WERI-Rb-1 (cell line): ENCODE data around the gene KCNJ2.

Source experiments
- DNase-seq: peaks from one replicate; pipeline ENCODE4 v3.0.0-alpha.2; 2020
- H3K27ac ChIP-seq: fragments of 250-450 bp; sonication (Bioruptor Pico); 2 replicates; pipeline ENCODE4 v1.5.1; 2020; ENCODE audit warnings: mild to moderate bottlenecking, moderate library complexity
- H3K27me3 ChIP-seq: fragments of 250-450 bp; sonication (Bioruptor Pico); 2 replicates; pipeline ENCODE4 v1.5.1; 2021; ENCODE audit warnings: mild to moderate bottlenecking, low read depth, moderate library complexity; ENCODE audit not compliant: insufficient read depth, severe bottlenecking
- H3K36me3 ChIP-seq: fragments of 250-450 bp; sonication (Bioruptor Pico); 2 replicates; pipeline ENCODE4 v1.5.1; 2020; ENCODE audit warnings: mild to moderate bottlenecking, moderate library complexity
- H3K4me3 ChIP-seq: 2 replicates; pipeline ENCODE4 v1.5.1; 2011; ENCODE audit warnings: low read depth, mild to moderate bottlenecking, control low read depth, low read length
- H3K9me3 ChIP-seq: fragments of 250-450 bp; sonication (Bioruptor Pico); 2 replicates; pipeline ENCODE4 v1.5.1; 2021; ENCODE audit warnings: mild to moderate bottlenecking, moderate library complexity; ENCODE audit not compliant: severe bottlenecking
- CTCF ChIP-seq: IDR thresholded peaks from 2 replicates; pipeline ENCODE4 v1.5.1; 2011; ENCODE audit warnings: low read depth, mild to moderate bottlenecking, control low read depth, inconsistent platforms, low read length

KCNJ2 gene

DNA sequence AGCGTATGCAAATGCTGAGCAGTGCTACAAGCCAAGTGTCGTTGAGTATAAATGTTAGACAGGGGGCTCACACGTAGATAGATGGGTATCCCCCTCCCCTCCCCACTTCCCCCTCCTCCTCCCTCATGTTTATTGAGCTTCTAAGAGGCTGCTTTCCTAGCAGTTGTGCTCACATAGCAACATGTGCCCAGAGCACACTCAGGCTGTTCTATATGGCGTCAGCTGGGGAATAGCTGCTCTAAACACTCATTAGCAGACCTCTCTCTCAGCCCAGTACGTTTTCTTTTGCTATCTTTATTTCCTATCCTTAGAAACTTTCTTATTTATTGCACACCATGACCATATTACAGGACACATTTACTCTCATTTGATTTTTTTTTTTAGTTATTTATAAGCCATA is 1.8 kb downstream of the KCNJ2 start:
- peak; percentile 39 for DNase-seq
- Histone ChIP-seq H3K4me3 (peak overlapping the region; percentile 87), H3K36me3 (peaks cover 28% of the 10 kb centered on the region), H3K27ac (no peak overlapping the region), H3K9me3 (peaks cover 3% of the 10 kb centered on the region), H3K27me3 (no peaks in the 10 kb centered on the region)
- TF ChIP-seq CTCF = no peak

- Histone ChIP-seq H3K4me3 (no peak overlapping the region), H3K27ac (no peak overlapping the region), H3K36me3 (peaks cover 40% of the 10 kb centered on the region), H3K27me3 (no peaks in the 10 kb centered on the region), H3K9me3 (no peaks in the 10 kb centered on the region)
- DNase-seq = no peak
- TF ChIP-seq CTCF = no peak
Observed at GRCh38 chr17:70172449-70172848, 3.1 kb downstream of the KCNJ2 start.

DNA sequence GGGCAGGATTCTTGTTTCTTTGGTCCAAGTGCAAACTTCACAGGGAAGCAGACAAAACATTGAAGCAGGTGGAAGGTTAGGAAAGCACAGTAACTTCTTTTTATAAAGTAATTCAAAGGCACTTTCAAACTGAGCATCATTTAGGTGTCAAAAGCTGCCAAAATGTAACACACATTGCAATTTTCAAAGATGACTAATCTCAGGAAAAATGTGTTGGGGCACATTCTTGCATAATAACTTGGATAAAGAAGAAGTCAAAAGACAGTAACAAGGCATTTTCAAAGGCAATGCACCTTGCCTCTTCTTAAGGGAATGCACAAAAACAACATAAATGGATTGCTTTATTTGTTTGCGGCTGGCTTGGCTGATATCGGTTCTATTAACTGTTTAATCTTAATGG is 3.6 kb downstream of the KCNJ2 start:
- Histone ChIP-seq H3K27me3 (no peaks in the 10 kb centered on the region), H3K9me3 (no peaks in the 10 kb centered on the region), H3K36me3 (peaks cover 45% of the 10 kb centered on the region), H3K4me3 (no peak overlapping the region), H3K27ac (no peak overlapping the region)
- DNase-seq = no peak
- no peak for TF ChIP-seq CTCF

DNA sequence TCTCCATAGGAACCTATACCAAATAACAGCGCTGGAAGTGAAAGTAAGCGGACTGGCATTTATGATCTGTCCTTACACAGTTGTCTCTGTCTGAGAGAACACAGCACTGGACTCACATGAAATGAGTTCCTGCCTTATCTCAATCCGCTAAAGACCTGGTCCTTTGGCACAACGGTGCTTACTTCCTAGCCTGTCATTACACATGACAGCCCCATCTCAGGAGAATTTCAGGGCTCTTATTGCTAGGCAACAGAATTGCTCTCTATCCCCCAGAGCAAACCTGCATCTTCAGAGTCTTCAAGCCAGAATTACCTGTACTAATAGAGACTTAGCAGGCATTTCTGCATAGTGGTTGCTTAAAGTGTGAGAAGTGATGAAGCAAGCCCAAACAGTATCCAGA is 4.3 kb downstream of the KCNJ2 start:
- Histone ChIP-seq H3K4me3 (no peak overlapping the region), H3K9me3 (no peaks in the 10 kb centered on the region), H3K27me3 (no peaks in the 10 kb centered on the region), H3K36me3 (peaks cover 49% of the 10 kb centered on the region), H3K27ac (no peak overlapping the region)
- DNase-seq = no peak
- no peak for TF ChIP-seq CTCF

DNA sequence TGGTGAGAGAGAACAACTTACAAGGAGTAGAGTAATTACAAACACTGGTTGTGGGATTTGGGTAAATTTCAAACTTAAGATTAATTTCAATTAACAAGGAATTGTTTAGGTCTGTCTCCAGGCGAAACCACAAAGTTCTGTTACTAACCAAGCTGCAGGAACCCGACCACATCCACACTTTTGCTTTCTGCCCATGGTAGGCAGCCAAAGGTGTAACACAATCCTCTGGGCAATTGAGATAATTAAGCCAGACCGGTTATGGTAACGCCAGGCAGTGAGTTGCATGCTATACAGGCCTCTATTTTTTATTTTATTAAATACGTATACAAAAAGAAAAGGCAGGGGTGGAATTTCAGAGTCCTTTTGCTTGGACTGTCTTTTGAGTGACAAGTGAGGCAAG is 12.0 kb downstream of the KCNJ2 start:
- no peaks in the 10 kb centered on the region for H3K9me3 ChIP-seq
- no peak overlapping the region for H3K27ac ChIP-seq
- H3K27me3 ChIP-seq = no peaks in the 10 kb centered on the region
- H3K36me3 ChIP-seq = peaks cover 37% of the 10 kb centered on the region
- no peak for DNase-seq
- no peak for TF ChIP-seq CTCF
- no peak overlapping the region for H3K4me3 ChIP-seq

DNA sequence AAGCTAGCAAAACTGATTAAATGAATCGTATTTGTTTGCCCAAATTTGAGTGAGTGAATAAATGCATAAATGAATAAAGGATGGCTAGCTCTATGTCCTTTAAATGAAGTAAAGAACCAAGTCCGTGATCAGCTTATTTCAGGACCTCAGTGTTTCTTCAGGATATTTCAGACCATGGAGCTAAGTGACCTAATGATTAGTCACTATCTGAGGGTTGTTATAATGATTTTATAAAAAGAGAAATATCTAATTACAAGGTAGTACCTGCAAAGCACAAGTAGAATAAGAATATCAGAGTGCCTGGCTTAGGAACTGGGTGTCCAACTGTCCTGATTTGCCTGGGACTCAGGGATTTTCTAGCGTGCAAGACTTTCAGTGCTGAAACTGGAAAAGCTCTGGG is 12.5 kb downstream of the KCNJ2 start:
- Histone ChIP-seq H3K36me3 (peaks cover 32% of the 10 kb centered on the region), H3K4me3 (no peak overlapping the region), H3K27ac (no peak overlapping the region), H3K9me3 (no peaks in the 10 kb centered on the region), H3K27me3 (no peaks in the 10 kb centered on the region)
- DNase-seq = no peak
- no peak for TF ChIP-seq CTCF
